GM21737 (cell line): ENCODE measurements around the gene CLK4.

Source experiments
- ATAC-seq: cut with Tn5 transposase; IDR thresholded peaks from one replicate; pipeline ENCODE4 v1.9.1; 2021; ENCODE audit warnings: mild to moderate bottlenecking, moderate library complexity; ENCODE audit not compliant: unreplicated experiment

Gene CLK4

DNA sequence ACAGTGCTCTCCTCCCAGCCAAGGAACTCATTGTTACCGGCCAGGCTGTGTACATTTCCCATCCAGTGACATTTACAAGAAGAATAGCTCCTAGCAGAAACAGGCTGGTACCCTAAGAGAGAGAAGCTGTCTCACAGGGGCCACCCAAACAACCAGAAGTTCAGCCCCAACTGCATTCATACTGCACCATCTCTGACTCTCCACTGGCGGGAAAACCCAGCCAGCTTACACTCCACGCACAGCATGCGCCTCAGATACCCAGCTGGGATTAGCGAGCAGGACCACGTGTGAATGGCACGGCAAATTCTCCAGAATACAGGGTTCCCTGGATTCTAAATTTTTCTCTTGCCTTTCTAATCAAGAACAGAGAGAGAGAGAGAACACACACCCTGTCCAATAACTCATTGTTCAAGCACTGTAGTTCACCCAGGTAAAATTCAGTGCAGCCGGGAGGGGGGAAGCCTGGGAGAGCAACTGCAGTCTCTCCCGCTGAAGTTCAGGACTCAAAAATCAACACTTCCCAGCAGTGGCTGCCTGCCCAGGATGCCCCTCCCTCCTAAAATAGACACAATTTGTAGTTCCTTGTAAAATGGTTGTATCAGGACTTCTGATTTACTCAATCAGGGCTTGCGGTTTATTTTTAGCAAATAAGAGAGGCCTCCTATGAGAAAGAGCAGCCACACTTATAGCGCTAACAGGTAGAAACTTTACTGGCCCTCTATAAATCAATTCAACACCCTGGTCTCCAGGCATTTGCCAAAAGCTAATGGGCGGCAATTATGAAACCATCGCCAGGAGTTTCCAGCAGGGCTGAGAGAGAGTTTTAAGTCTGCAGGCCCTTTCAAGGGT, 38.9 kb downstream of the CLK4 start:
- no peak for ATAC-seq

DNA sequence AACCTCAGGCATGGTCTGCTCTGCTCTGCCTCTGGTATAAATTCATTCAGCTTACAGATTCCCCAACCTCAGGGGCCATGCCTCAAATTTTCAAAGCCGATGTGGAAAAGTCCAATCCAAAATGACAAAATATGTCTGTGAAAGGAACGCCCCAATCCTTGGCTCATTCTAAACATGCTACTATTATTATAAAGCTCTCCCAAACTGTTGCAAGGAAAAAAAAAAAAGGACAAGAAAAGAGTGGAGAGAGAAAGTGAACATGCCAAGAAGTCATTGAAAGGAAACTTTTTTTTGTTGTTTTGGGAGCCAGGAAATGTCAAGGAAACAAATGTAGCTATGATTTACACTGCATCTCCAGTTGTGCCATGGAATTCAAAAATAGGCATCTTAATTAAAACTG, 40.5 kb downstream of the CLK4 start:
- no peak for ATAC-seq

DNA sequence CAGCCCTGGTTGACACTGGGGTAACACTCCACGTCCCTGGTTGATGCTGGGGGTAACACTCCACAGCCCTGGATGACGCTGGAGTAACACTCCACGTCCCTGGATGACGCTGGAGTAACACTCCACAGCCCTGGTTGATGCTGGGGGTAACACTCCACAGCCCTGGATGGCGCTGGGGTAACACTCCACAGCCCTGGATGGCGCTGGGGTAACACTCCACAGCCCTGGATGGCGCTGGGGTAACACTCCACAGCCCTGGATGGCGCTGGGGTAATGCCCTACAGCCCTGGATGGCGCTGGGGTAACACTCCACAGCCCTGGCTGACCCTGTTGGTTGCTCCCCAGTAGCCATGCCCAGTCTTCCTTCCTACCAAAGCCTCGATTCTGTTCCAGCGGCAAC, 41.4 kb downstream of the CLK4 start:
- ATAC-seq: peak; percentile 82

DNA sequence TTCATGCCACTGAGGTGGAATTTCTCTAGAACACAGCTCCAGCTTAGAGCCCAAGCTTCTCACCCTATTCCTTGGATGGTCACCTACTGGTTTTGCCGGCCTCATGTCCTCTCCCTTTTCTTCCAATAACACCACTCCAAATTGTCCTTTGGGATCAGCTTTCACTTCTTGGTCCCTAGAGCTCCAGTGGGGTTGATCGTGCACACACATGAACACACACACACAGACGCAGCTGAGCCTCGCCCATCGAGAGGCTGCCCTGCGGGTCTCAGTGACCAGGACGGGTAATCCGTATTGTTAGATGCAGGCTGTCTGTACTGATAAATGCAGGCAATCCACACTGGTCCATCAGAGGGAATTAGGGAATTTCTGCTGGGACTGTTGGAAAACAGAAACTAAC, 43.6 kb downstream of the CLK4 start:
- no peak for ATAC-seq

DNA sequence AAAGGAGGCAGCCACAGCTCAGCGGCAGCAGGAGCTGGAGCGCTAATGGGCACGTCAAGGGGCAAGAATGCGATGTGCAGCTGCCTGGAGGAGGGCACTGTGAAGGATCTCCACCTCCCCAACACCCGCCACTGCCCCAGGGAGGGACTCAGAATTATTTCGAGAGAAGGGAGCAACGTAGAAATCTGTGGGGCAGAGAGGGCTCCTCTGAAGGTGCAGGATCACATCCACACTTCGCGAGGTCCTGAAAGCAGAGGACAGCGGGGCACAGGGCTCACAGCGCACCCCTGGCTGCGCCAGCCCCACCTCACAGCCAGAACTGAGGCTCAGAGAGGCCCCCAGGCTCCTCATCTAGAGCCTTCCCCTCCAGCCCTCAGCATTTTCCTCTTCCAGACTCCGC, 44.6 kb downstream of the CLK4 start:
- no peak for ATAC-seq

DNA sequence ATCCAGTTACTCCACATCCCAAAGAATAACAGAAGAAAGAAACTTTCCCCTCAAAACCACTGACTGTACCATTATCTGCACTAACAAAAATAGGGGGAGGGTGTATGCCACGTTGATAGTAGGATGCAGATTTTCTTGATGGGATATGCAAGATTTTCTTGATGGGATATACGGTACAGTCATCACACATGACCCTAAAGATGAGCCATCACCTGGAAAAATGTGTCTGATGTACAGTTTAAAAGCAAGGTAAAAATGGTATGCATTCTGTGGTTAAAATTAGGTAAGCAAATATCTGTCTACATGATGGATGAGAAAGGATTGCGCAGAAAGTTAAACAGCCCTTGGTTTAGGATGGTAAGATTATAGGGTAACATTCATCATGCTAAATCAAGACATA, 45.2 kb downstream of the CLK4 start:
- no peak for ATAC-seq

DNA sequence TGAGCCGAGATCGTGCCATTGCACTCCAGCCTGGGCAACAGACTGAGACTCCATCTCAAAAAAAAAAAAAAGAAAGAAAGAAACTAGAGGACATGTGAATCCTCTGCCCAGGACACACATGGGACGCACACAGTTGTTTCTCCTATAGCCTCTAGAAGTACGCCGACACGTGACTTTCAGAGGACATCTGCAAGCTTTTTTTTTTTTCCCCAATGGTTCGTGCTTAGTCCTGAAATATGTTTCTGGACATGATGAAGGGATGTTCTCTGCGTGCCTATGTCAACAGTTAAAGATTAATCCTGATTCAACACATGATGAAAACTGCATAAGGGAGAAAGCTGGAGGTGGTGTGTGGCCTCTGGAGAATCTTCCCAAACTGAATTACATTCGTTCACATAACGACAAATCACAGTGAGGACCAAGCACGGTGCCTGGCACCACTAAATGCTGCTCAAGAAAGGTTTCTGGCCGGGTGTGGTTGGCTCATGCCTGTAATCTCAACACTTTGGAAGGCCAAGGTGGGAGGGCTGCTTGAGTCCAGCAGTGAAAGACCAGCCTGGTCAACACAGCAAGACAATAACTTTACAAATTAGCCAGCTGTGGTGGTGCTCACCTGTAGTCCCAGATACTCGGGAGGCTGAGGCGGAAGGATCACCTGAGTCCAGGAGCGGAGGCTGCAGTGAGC, 46.4 kb downstream of the CLK4 start:
- ATAC-seq: no peak

DNA sequence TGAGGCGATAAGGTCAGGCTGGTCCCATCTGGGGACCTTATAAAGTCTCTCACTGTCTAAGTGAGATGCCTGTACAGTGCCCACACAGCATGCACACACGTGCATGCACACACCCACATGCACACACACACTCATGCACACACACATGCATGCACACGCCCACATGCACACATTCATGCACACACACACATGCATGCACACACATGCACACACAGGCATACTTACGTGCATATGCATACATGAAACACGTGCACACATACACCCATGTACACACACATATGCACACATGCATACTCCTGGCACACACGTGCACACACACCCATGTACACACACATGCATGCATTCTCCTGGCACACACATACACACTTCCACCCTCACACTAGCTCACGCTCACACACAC, 48.9 kb downstream of the CLK4 start:
- no peak for ATAC-seq

DNA sequence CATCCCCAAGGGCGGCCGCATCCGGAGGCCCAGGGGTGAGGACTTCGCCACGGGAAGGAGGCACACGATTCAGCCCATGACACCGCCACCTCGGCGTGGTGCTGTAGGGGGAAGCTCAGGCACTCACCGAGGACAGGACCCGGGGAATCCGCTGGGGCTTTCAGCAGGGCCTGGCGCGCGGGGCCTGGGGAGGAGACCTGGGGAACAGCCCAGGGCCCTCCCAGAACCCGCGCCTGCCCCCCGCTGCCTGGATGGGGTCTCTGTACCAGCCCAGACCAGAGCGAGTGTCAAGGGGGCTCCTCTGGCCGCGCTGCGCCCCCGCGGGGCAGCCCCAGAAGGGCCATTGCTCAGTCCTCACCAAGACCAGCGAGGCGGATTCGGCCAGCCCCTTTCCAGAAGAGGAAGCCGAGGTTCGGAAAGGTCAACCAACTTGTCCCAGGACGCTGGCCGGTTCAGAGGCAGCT, 49.4 kb downstream of the CLK4 start:
- ATAC-seq: no peak

DNA sequence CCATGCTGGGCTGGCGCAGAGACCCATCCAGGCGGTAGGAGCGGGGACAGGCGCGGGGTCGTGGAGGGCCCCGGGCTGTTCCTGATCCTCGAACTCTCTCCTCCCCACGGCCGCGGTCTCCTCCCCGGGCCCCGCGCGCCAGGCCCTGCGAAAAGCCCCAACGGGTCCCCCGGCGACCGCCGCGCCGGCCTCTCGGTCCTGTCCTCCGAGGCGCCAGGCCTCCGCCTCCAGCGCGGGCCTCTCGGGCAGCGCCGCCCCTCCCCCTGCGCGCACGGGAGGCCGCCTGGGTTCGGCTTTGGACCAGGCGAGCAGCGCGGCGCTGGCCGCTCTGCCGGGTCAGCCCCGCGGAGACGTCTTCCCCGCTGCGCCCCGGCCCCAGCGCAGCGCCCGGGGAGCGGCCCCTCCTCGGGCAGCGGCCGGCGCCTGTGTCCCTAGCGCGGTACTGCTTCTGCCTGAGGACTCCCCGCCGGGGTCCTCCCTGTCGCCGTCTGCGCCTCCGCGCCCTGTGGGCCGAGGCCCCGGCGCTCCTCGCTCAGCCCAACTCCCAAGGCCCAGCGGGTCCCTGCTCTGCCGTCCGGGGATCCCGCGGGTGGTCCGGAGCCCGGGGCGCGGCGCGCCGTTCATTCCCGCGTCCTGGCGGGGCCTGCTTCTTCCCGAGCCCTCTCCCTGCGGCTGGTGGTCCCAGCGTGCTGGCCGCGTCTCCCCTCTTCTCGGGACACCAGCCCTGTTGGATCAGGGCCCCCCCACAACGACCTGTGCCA, 50.1 kb downstream of the CLK4 start:
- no peak for ATAC-seq

DNA sequence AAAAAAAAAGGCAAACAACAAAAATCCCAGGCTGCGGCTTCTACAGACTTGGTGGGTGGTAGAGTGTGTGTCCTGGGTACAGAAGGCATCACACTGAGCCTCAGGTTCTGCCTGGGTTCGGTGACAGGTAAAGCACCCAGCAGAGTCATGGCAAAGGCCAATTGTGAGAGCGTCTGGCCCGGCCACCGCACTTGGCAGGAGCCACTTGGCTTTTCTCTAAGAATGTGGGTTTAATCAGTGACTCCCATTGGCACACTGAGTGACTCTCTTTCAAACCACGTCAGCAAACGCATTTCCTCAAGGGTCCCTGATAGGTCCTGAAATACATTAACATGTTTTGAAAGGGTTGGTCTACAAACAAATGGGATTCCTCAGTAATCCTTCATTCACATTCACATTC, 53.6 kb downstream of the CLK4 start:
- no peak for ATAC-seq

DNA sequence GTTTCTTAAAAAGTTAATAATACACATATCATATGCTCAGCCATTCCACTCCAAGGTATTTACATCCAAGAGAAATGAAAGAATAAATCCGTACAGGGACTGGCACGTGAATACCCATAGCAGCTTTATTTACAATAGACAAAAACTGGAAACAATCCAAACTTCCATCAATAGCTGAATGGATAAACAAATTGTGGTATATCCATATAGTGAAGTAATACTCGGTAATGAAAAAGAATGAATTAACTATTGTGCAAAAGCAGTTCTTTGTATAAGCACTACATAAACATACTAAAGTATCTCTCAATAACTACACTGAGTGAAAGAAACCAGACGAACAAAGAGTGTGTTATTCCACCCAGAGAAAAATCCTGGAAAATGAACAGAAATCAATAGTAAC, 54.2 kb downstream of the CLK4 start:
- no peak for ATAC-seq

DNA sequence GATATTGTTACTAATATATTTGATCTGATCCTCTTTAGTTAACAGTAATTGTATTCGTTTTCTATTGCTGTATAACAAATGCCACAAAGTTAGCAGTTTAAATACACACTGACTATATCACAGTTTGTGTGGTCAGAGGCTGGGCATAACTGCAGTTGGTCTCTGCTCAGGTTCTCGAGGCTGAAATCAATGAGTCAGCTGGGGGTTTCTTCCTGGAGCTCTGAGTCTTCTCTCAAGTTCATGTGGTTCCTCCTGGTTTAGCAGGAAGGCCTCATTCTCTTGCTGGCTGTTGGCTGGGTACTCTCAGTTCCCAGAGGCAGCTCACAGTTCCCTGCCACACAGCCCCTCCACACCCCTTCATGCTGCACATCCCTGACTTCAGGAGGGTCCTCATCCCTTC, 57.4 kb downstream of the CLK4 start:
- ATAC-seq: no peak

DNA sequence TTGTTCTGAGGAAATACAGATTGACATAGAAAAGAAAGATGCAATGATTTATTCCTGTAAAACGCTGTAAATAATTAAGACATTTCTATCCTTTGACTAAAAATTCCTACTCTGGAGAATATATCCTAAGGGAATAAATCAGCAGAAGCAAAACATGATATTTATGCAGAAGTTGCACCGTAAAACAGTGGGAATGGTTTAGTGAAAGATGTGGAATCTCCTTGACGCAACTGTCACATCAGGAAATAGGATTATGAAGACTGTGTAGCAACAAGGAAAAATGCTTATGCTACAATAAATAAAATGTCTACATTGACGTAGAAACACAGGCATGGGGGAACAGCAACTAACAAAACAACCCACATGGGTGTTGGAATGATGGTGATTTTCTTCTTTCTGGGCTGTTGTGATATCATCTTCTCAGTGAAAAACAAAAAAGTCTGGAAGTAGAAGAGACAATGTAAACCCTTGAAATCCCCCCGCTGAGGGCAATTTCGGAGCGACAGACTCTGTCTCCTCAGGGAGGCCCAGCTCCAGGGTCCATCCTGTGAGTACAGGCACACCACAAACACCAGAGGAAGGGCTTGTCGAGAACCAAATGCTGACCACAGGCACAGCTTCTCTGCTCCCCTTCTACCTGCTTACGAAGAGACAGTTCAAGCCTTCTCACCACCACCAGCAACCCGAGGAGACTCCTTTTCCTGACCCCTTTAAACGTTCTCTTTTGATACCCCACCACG, 61.9 kb downstream of the CLK4 start:
- no peak for ATAC-seq

DNA sequence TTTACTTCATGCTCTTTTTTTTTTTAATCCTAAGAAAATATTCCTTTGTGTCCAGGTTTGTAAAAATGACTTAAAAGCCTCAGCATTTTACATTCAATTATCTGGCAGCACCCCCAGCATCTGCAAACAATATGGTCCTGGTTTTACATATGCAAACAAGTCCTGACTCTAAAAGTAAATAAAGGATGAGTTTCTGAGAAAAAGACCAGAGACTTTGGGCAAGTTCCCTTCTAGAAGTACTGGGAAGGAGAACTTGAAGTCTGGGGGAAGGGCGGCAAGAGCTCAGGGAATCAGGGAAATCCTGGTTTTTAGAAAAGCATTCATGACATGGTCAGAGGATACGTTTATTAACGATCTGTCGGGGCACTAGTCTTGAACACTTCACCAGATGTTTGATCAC, 62.5 kb downstream of the CLK4 start:
- no peak for ATAC-seq

DNA sequence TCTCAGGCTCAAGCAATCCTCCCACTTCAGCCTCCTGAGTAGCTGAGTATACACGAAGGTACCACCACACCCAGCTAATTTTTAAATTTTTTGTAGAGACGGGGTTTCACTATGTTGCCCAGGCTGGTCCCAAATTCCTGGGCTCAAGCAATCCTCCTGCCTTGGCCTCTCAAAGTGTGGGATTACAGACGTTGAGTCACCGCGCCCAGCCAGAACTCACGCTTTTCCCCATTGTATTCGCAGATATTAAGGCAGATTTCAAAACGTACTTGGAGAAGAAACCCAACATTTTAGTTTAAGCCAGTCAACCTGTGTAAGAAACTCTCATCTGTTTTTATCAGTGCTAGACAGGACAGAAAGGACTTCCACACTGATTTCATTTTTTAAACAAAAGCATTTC, 63.2 kb downstream of the CLK4 start:
- no peak for ATAC-seq

DNA sequence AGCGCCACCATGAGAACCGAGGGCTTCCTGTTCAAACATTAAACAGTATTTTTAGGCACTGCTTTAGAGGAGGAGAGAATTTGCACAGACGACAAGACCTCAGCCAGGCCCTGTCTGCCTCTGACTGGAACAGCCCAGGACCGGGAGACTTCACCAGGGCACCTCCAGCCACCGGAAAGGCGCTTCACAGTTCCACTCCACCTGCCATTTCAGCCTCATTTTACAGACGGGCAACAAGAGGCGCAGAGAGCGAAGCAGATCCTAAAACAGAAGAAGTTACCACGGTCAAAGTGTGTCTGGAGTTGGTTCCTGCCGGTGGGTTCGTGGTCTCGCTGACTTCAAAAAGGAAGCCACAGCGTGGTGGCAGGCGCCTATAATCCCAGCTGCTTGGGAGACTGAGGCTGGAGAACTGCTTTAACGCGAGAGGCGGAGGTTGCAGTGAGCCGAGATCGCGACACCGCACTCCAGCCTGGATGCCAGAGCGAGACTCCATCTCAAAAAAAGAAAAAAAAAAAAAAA, 65.0 kb downstream of the CLK4 start:
- no peak for ATAC-seq

DNA sequence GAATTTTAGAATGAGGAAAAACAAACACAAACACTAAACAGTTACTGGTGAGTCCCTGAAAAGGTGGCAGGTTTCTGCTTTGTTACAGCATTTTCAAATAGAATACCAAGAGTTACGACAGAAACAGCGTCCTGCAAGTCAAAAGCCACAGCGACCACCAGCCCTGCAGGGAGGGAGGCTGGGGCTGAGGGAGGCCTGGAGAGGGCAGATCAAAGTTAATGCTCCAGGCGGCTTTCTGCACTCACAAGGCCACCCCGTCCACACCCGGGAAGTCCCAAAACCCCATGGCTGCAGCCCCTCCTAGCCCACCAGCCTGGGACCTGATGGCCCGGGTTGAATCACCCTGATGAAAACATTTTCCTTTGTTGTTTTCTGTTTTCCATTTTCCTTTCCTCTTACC, 65.9 kb downstream of the CLK4 start:
- no peak for ATAC-seq

DNA sequence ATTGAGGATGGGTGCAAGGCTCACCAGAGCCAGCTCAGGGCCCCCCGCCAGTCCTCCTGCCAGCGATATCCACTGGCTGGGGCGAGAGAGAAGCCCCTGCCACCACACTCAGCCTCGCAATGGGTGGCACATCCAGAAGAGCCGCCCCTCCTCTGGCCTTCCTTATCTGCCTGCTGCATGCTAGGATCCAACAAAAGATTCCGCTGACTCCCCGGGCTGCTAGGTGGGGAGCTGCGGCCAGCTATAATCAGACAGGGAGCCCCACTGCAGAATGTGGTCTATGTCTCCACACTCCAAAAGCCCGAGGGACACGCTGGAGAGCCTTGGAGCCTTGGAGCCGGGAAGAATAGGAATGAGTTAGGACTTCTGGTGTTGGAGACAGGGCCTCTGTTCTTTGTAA, 69.4 kb downstream of the CLK4 start:
- no peak for ATAC-seq

DNA sequence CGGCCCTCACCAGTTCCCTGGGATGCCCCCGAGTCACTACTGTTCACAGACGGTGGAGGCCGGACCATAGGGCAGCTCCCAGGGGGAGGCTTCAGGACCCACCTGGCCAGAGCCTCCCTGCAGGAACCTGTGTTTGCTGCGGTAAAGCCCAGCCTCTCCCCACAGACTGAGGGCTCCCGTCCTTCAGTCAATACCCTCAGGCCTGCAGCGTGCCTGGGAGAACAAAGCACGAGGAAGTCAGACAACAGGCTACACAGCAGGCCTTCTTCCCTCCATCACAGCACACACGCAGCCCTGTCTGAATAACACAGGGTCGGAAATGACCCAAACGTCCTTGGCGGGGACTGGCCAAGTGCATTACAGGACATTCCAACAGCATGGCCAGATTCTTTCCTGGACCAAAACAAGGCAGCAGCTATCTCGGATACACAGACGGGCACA, 71.1 kb downstream of the CLK4 start:
- ATAC-seq: no peak

DNA sequence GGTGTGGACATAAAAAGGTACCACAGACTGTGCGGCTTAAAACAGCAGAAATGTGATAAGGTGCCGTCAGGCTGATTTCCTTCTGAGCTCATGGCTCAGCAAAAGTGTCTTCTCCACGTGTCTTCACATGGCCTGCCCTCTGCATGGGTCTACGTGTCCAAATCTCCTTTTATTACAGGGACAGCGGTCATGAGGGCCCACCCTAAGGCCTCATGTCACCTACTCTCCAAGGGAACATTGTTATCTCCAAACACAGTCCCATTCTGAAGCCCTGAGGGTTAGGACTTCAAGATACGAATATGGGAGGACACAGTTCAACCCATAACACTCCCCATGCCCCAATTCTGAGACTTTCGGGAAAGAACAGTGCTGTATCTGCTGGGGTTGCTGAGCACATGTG, 71.8 kb downstream of the CLK4 start:
- ATAC-seq: no peak
